HL-60 (cell line): ENCODE measurements around the gene NDC1.
"Not testable (repeated sequence)": the region's sequence is repeated elsewhere in the genome, so short reads cannot be mapped to it uniquely, and the experiment has no call there.

Source experiments
- DNase-seq, 2 experiments: peaks; one replicate each; pipeline ENCODE4 v3.0.0-alpha.2; 2010 to 2020; ENCODE audit warnings: low read depth in 1 of 2, low spot score in 1 of 2
- H3K27ac ChIP-seq: fragments of 250-450 bp; sonication (Bioruptor Pico); replicated peaks from 2 replicates; pipeline ENCODE4 v1.5.1; 2020; ENCODE audit warnings: mild to moderate bottlenecking, moderate library complexity
- H3K27me3 ChIP-seq: fragments of 250-450 bp; sonication (Bioruptor Pico); 2 replicates; pipeline ENCODE4 v1.5.1; 2021; ENCODE audit warnings: mild to moderate bottlenecking, moderate library complexity; ENCODE audit not compliant: insufficient read depth, poor library complexity, severe bottlenecking
- H3K4me3 ChIP-seq: replicated peaks from 2 replicates; pipeline ENCODE4 v1.5.1; 2011; ENCODE audit warnings: mild to moderate bottlenecking, control low read depth, low read length; ENCODE audit not compliant: insufficient read depth
- GABPA ChIP-seq: IDR thresholded peaks from 2 replicates; pipeline ENCODE4 v1.6.1; 2012; ENCODE audit warnings: low read depth
- POLR2AphosphoS5 ChIP-seq: IDR thresholded peaks from 2 replicates; pipeline ENCODE4 v1.6.1; 2012; ENCODE audit warnings: low read depth
- SPI1 ChIP-seq: IDR thresholded peaks from 2 replicates; pipeline ENCODE4 v1.6.1; 2012; ENCODE audit warnings: low read depth, mild to moderate bottlenecking, borderline replicate concordance
- TF ChIP-seq, protein P1 (sequence below): IDR thresholded peaks from one replicate; pipeline ENCODE4 v1.5.1; 2011; ENCODE audit warnings: low read length, control low read depth, inconsistent platforms; ENCODE audit not compliant: insufficient read depth
- TF ChIP-seq, protein P2 (sequence below): IDR thresholded peaks from 2 replicates; pipeline ENCODE4 v1.6.1; 2012; ENCODE audit warnings: low read depth; ENCODE audit not compliant: insufficient replicate concordance

NDC1 gene

DNA sequence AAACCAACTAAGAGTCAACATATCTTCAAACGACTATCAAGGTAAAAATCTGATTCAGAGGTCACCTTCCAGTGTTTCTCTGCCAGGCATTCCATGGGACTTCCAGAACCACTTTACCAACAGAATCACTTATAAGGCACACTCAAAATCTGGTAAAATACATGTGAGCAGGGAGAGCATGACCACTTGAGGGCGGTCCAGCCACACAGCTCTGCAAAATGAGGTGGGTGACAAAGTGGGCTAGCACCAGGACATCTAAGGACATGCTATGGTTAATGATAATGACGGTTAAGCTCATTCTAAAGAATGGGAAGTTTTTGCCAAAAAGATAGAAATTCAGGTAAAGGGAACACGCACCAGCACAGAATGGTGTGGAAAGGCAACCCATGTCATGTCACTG lies 74.6 kb downstream of the NDC1 start:
- TF ChIP-seq GABPA, result no peak
- TF ChIP-seq SPI1, result no peak
- TF ChIP-seq, protein P1, sequence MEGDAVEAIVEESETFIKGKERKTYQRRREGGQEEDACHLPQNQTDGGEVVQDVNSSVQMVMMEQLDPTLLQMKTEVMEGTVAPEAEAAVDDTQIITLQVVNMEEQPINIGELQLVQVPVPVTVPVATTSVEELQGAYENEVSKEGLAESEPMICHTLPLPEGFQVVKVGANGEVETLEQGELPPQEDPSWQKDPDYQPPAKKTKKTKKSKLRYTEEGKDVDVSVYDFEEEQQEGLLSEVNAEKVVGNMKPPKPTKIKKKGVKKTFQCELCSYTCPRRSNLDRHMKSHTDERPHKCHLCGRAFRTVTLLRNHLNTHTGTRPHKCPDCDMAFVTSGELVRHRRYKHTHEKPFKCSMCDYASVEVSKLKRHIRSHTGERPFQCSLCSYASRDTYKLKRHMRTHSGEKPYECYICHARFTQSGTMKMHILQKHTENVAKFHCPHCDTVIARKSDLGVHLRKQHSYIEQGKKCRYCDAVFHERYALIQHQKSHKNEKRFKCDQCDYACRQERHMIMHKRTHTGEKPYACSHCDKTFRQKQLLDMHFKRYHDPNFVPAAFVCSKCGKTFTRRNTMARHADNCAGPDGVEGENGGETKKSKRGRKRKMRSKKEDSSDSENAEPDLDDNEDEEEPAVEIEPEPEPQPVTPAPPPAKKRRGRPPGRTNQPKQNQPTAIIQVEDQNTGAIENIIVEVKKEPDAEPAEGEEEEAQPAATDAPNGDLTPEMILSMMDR, result no peak
- TF ChIP-seq POLR2AphosphoS5, result no peak
- TF ChIP-seq, protein P2, sequence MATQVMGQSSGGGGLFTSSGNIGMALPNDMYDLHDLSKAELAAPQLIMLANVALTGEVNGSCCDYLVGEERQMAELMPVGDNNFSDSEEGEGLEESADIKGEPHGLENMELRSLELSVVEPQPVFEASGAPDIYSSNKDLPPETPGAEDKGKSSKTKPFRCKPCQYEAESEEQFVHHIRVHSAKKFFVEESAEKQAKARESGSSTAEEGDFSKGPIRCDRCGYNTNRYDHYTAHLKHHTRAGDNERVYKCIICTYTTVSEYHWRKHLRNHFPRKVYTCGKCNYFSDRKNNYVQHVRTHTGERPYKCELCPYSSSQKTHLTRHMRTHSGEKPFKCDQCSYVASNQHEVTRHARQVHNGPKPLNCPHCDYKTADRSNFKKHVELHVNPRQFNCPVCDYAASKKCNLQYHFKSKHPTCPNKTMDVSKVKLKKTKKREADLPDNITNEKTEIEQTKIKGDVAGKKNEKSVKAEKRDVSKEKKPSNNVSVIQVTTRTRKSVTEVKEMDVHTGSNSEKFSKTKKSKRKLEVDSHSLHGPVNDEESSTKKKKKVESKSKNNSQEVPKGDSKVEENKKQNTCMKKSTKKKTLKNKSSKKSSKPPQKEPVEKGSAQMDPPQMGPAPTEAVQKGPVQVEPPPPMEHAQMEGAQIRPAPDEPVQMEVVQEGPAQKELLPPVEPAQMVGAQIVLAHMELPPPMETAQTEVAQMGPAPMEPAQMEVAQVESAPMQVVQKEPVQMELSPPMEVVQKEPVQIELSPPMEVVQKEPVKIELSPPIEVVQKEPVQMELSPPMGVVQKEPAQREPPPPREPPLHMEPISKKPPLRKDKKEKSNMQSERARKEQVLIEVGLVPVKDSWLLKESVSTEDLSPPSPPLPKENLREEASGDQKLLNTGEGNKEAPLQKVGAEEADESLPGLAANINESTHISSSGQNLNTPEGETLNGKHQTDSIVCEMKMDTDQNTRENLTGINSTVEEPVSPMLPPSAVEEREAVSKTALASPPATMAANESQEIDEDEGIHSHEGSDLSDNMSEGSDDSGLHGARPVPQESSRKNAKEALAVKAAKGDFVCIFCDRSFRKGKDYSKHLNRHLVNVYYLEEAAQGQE, result no peak
- DNase-seq, result no peak
- no peak overlapping the region for H3K27ac ChIP-seq

DNA sequence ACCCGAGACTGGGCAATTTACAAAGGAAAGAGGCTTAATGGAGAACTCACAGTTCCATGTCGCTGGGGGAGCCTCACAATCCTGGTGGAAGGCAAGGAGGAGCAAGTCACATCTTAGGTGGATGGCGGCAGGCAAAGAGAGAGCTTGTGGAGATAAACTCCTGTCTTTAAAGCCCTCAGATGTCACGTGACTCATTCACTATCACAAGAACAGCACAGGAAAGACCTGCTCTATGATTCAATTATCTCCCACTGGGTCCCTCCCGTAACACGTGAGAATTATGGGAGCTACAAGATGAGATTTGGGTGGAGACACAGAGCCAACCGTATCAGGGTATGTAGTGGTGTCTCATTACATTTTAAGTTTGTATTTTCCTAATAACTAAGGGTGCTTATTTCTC lies 77.6 kb downstream of the NDC1 start:
- not testable (repeated sequence) for H3K4me3 ChIP-seq, DNase-seq, H3K27me3 ChIP-seq, H3K27ac ChIP-seq

More for the DNA sequence above, 74.6 kb downstream of the NDC1 start:
- H3K27me3 ChIP-seq, result no peaks in the 10 kb centered on the region
- no peak overlapping the region for H3K4me3 ChIP-seq

DNA sequence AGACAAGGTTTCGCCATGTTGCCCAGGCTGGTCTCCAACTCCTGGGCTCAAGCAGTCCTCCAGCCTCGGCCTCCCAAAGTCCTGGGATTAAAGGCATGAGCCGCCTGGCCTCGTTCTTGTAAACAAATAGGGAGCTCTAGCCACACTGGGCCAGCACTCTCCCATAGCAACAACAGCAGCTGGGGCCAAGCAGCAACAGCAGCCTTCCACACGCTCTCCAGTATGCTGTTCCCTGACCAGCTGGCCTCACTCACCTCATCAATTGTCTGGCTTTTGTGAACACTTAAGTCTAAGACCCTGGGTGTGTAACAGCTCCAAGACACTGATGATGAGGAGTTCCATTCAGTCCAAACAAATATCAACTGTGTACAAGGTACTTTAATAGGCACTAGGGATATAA lies 82.2 kb downstream of the NDC1 start:
- H3K27ac ChIP-seq, result no peak overlapping the region
- H3K4me3 ChIP-seq, result no peak overlapping the region
- DNase-seq, result no peak
- no peaks in the 10 kb centered on the region for H3K27me3 ChIP-seq
- TF ChIP-seq SPI1 (no peak), POLR2AphosphoS5 (no peak), GABPA (no peak)
- TF ChIP-seq, protein P1, result no peak
- TF ChIP-seq, protein P2, result no peak

DNA sequence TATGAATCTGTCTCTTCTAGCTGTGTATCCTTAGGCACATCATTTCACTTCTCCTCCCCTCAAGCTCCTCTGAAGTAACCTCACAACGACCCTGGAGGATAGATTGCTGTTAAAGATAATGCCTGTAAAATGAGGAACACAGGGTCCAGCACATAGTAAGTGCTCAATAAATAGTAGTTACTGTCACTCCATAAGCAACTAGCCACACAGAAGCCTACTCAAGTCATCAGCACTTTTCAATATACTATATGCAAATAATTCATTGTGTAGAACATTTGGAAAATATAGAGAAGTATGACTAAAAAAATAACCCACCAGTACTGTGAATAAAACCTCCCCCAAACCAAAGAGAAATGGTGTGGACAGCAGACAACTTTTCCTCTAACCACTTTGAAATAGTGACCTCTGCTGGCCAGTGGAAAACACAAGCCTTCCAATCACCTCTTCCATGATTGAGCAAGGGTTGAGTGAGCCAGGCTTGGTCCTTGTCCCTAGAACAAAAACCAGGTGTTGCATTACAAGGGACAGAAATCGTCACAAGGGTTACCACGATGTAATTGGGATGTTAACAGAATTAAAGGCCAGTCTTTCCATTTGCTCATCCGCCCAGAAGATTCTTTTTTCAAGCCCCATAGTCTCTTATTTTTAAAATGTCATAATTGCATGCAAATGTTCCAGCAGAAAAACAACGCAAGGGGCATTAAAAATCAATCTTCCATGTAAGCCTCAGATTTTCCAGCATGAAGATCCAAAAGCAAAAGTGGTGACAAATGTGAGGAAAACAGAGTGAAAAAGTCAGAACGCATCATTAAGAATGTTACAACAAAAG lies 83.4 kb downstream of the NDC1 start:
- H3K27me3 ChIP-seq, result no peaks in the 10 kb centered on the region
- peak; percentile 17 to 42 for DNase-seq
- H3K4me3 ChIP-seq, result no peak overlapping the region
- TF ChIP-seq, protein P2, result no peak
- TF ChIP-seq GABPA (no peak), SPI1 (no peak), POLR2AphosphoS5 (no peak)
- TF ChIP-seq, protein P1, result peak; percentile 58
- no peak overlapping the region for H3K27ac ChIP-seq
